Neuronal stem cell (in vitro differentiated cells): ENCODE data around the gene POLR2B.

Experiments
- DNase-seq: peaks from one replicate; pipeline ENCODE4 v3.0.0-alpha.2; 2013; ENCODE audit warnings: low spot score
- H2AFZ ChIP-seq: one replicate; pipeline ENCODE4 v1.6.1; 2013; ENCODE audit warnings: mild to moderate bottlenecking, low read length, inconsistent platforms
- H2AK5ac ChIP-seq: 2 replicates; pipeline ENCODE4 v1.6.1; 2013; ENCODE audit warnings: low read depth, mild to moderate bottlenecking, inconsistent platforms, low read length, moderate library complexity, mixed read lengths
- H2BK120ac ChIP-seq: 2 replicates; pipeline ENCODE4 v1.6.1; 2013; ENCODE audit warnings: low read depth, mild to moderate bottlenecking, inconsistent platforms, low read length, moderate library complexity, mixed read lengths
- H2BK12ac ChIP-seq: one replicate; pipeline ENCODE4 v1.6.1; 2013; ENCODE audit warnings: low read length, inconsistent platforms
- H2BK15ac ChIP-seq: 2 replicates; pipeline ENCODE4 v1.6.1; 2013; ENCODE audit warnings: mild to moderate bottlenecking, low read length, inconsistent platforms, mixed read lengths
- H2BK5ac ChIP-seq: one replicate; pipeline ENCODE4 v1.6.1; 2013; ENCODE audit warnings: inconsistent platforms, mild to moderate bottlenecking, low read length, moderate library complexity
- H3K14ac ChIP-seq: one replicate; pipeline ENCODE4 v1.6.1; 2013; ENCODE audit warnings: low read length, inconsistent platforms
- H3K18ac ChIP-seq: 2 replicates; pipeline ENCODE4 v1.6.1; 2013; ENCODE audit warnings: low read length, inconsistent platforms
- H3K23ac ChIP-seq: 2 replicates; pipeline ENCODE4 v1.6.1; 2013; ENCODE audit warnings: low read depth, mild to moderate bottlenecking, mixed read lengths, low read length, inconsistent platforms; ENCODE audit not compliant: poor library complexity
- H3K27ac ChIP-seq: replicated peaks from 3 replicates; pipeline ENCODE4 v1.5.1; 2013; ENCODE audit warnings: low read length, inconsistent platforms
- H3K27me3 ChIP-seq, 3 experiments: 2 replicates each; pipeline ENCODE4 v1.6.1; 2013; ENCODE audit warnings: low read length in 3 of 3, mild to moderate bottlenecking in 2 of 3, inconsistent platforms in 1 of 3, low read depth in 1 of 3, mixed read lengths in 1 of 3, moderate library complexity in 1 of 3; ENCODE audit not compliant: control insufficient read depth in 3 of 3, insufficient read depth in 3 of 3
- H3K36me3 ChIP-seq, 2 donors: replicated peaks in 1 of 2; 2 replicates each; pipeline ENCODE4 v1.6.1; 2013; ENCODE audit warnings: low read length in 2 of 2; ENCODE audit not compliant: control insufficient read depth in 2 of 2, insufficient read depth in 2 of 2
- H3K4ac ChIP-seq: 2 replicates; pipeline ENCODE4 v1.6.1; 2013; ENCODE audit warnings: inconsistent platforms, mild to moderate bottlenecking, low read length, moderate library complexity
- H3K4me1 ChIP-seq, 2 donors: 1 replicate in 1 of 2; 2 replicates in 1 of 2; pipeline ENCODE4 v1.6.1; 2013; ENCODE audit warnings: low read length in 2 of 2, low read depth in 1 of 2; ENCODE audit not compliant: control insufficient read depth in 2 of 2, insufficient read depth in 1 of 2
- H3K4me2 ChIP-seq: one replicate; pipeline ENCODE4 v1.6.1; 2013; ENCODE audit warnings: mild to moderate bottlenecking, low read length, inconsistent platforms; ENCODE audit not compliant: insufficient read depth, poor library complexity, severe bottlenecking
- H3K4me3 ChIP-seq, 2 donors: 2 replicates each; pipeline ENCODE4 v1.5.1; 2013; ENCODE audit warnings: low read length in 2 of 2, mild to moderate bottlenecking in 2 of 2, inconsistent platforms in 1 of 2, moderate library complexity in 1 of 2
- H3K79me1 ChIP-seq: one replicate; pipeline ENCODE4 v1.6.1; 2013; ENCODE audit warnings: low read depth, mild to moderate bottlenecking, inconsistent platforms, low read length, moderate library complexity
- H3K9ac ChIP-seq: one replicate; pipeline ENCODE4 v1.6.1; 2013; ENCODE audit warnings: mild to moderate bottlenecking, low read depth, low read length, inconsistent platforms; ENCODE audit not compliant: poor library complexity
- H3K9me3 ChIP-seq, 2 donors: replicated peaks in 1 of 2; 2 replicates each; pipeline versions ENCODE3 to v1.6.1; 2013; ENCODE audit warnings: low read length in 2 of 2, mild to moderate bottlenecking in 2 of 2, inconsistent platforms in 1 of 2, low read depth in 1 of 2, mixed read lengths in 1 of 2, moderate library complexity in 1 of 2; ENCODE audit not compliant: control insufficient read depth in 2 of 2, insufficient read depth in 1 of 2
- H4K8ac ChIP-seq: one replicate; pipeline ENCODE4 v1.6.1; 2013; ENCODE audit warnings: low read depth, mild to moderate bottlenecking, inconsistent platforms, low read length, moderate library complexity
- H4K91ac ChIP-seq: one replicate; pipeline ENCODE4 v1.6.1; 2013; ENCODE audit warnings: low read length, low read depth, mild to moderate bottlenecking, inconsistent platforms; ENCODE audit not compliant: poor library complexity
- WGBS, 2 donors: extraction: QIAGEN DNeasy Blood & Tissue Kit; methylation state at CpG; one replicate each; pipeline ENCODE4 v1.1.7; 2013; ENCODE audit warnings: missing lambda C conversion rate in 2 of 2, mixed read lengths in 1 of 2; ENCODE audit not compliant: insufficient read length in 2 of 2, insufficient replicate concordance in 1 of 2; ENCODE audit errors: extremely low coverage in 2 of 2; 5-methylcytosine and 5-hydroxymethylcytosine counted together

The POLR2B gene

DNA sequence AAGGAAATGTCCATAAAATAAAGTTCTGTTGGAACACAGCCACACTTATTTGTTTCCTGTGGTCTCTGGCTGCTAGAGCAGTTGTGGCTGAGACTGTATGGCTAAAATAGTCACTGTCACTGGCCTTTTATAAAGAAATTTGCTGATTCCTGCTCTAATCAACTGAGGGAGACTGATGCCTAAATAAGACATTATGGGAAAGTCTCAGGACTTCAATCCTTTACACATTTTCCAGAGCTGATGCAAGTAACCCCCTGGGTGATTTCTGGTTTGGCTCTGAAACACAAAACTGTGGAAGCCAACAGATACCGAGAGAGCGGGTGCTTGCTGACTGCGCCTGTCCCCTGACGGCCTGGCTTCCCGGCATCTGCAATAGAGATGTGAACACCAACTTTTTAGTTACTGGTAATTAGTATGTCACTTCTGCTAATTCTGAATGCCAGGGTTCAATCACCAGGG lies 64.0 kb downstream of the POLR2B start:
- H3K27me3 ChIP-seq, result no peaks in the 10 kb centered on the region
- H3K14ac ChIP-seq, result no peak overlapping the region
- no peak overlapping the region for H2BK12ac ChIP-seq
- no peak overlapping the region for H3K4ac ChIP-seq
- H2BK120ac ChIP-seq, result no peak overlapping the region
- H3K9me3 ChIP-seq, result peaks cover 0 to 4% of the 10 kb centered on the region in 2 donors
- no peak overlapping the region for H2AK5ac ChIP-seq
- no peak overlapping the region for H2BK5ac ChIP-seq
- no peak overlapping the region for H3K23ac ChIP-seq
- H3K27ac ChIP-seq, result no peak overlapping the region
- no peak overlapping the region for H4K8ac ChIP-seq
- H3K4me2 ChIP-seq, result no peak overlapping the region
- no peak overlapping the region for H3K18ac ChIP-seq
- no peak overlapping the region for H2AFZ ChIP-seq
- no peak overlapping the region for H2BK15ac ChIP-seq
- no peak overlapping the region for H4K91ac ChIP-seq
- no peaks in the 10 kb centered on the region for H3K36me3 ChIP-seq
- no peak for DNase-seq
- no CpG with 5 or more reads among the region's 5 CpGs for WGBS, 2 donors
- H3K4me1 ChIP-seq, result peaks cover 0 to 1% of the 10 kb centered on the region in 2 donors
- no peaks in the 10 kb centered on the region for H3K79me1 ChIP-seq
- no peak overlapping the region for H3K9ac ChIP-seq
- H3K4me3 ChIP-seq, result no peak overlapping the region

DNA sequence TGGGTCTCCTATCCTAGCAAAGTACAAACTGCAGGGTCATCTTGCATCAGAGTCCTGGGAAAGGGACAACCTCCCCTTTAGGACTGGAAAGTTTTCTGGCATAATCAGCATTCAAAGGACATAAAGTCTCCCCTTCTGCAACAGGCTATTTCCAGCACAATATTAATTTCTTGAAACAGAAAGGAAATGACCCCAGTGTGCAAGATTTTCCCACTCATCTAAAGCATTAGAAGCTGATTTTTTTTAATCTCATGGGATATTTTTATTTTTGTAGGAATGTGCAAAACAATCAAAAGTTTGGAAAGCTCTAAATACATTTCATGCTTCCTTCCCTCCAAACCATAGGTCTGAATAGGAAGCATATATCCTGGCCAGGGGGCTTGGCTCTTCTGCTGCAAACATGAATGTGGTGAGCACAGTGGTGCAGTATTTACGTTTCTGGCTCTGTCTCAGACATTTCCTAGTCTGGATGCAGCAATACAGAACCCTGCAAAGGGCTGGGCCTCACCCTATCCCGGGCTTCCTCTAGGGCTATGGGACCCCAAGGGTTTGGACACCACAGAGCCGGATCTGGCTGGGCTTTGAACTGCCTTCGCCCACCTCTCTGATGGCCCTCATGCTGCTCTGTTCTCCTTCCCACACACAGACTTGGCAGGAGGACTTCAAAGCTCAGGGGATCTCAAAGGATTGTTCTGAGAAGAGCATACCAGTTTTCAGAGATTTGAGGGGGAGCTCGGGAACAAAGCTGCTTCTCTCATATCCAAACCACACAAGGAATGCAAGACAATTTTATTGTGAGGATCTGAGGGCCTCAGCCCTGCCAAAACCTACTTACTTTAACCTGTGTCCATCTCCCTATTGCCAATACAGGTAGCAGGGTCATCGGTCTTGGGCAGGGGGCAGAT lies 64.9 kb downstream of the POLR2B start:
- Histone ChIP-seq H3K27ac (no peak overlapping the region), H2BK12ac (no peak overlapping the region), H4K91ac (no peak overlapping the region), H3K27me3 (no peaks in the 10 kb centered on the region), H3K4me3 (no peak overlapping the region), H3K79me1 (no peaks in the 10 kb centered on the region), H3K4ac (no peak overlapping the region), H2BK5ac (no peak overlapping the region), H2BK120ac (no peak overlapping the region), H4K8ac (no peak overlapping the region), H3K14ac (no peak overlapping the region), H3K9me3 (peaks cover 0 to 4% of the 10 kb centered on the region in 2 donors), H3K18ac (no peak overlapping the region), H3K4me2 (no peak overlapping the region), H3K23ac (no peak overlapping the region), H3K9ac (no peak overlapping the region), H3K4me1 (peaks cover 0 to 1% of the 10 kb centered on the region in 2 donors), H2AFZ (no peak overlapping the region), H2BK15ac (no peak overlapping the region), H3K36me3 (no peaks in the 10 kb centered on the region), H2AK5ac (no peak overlapping the region)
- no peak for DNase-seq
- WGBS, 2 donors, result no CpG with 5 or more reads among the region's 6 CpGs

DNA sequence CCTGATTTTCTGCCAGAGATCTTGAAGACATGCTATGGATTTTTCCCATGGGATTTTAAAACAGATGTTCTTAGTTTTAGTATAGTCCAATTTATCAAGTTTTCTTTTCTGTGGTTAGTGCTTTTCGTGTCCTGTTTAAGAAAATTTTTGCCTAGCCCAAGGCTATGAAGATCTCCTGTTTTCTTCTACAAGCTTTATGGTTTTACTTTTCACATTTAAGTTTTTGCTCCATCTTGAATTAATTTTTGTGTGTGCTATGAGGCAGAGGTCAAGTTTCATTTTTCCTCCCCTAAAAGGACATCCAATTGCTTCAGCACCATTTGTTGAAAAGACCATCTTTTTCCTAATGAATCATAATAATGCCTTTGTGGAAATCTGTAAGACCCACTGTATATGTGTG lies 65.6 kb downstream of the POLR2B start:
- no peak overlapping the region for H2AK5ac ChIP-seq
- peaks cover 0 to 1% of the 10 kb centered on the region in 2 donors for H3K4me1 ChIP-seq
- H3K27ac ChIP-seq, result no peak overlapping the region
- H3K18ac ChIP-seq, result no peak overlapping the region
- no peak overlapping the region for H3K23ac ChIP-seq
- no CpG with 5 or more reads among the region's 1 CpG for WGBS, 2 donors
- H3K4ac ChIP-seq, result no peak overlapping the region
- H3K27me3 ChIP-seq, result no peaks in the 10 kb centered on the region
- H3K4me2 ChIP-seq, result no peak overlapping the region
- H2BK12ac ChIP-seq, result no peak overlapping the region
- H2BK15ac ChIP-seq, result no peak overlapping the region
- no peak overlapping the region for H2BK120ac ChIP-seq
- H2BK5ac ChIP-seq, result no peak overlapping the region
- no peak for DNase-seq
- H3K4me3 ChIP-seq, result no peak overlapping the region
- H3K79me1 ChIP-seq, result no peaks in the 10 kb centered on the region
- no peak overlapping the region for H3K9ac ChIP-seq
- H4K8ac ChIP-seq, result no peak overlapping the region
- H3K36me3 ChIP-seq, result no peaks in the 10 kb centered on the region
- no peak overlapping the region for H2AFZ ChIP-seq
- H4K91ac ChIP-seq, result no peak overlapping the region
- H3K14ac ChIP-seq, result no peak overlapping the region
- H3K9me3 ChIP-seq, result peaks cover 0 to 4% of the 10 kb centered on the region in 2 donors

DNA sequence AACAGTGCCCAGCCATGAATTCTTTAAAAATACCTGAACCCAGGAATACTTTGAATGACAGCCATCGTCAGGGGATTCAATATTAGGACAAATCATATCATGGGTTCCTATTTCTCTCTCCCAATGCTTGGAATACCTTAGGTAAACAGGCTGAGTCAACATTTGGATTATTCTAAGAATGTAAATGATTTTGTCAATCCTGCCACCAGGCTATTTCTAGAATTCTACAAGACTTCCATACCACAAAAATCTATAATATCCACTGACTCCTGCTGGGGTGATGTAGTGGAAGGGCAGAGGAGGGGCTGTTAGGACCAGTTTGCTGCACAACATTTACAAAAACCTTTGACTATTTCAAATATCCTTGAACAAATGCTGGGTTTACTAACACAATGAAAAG lies 66.3 kb downstream of the POLR2B start:
- no peak overlapping the region for H2BK15ac ChIP-seq
- H3K27ac ChIP-seq, result no peak overlapping the region
- H3K79me1 ChIP-seq, result no peaks in the 10 kb centered on the region
- H2BK12ac ChIP-seq, result no peak overlapping the region
- H3K18ac ChIP-seq, result no peak overlapping the region
- H3K4me2 ChIP-seq, result no peak overlapping the region
- H3K9ac ChIP-seq, result no peak overlapping the region
- H2BK120ac ChIP-seq, result no peak overlapping the region
- no peak overlapping the region for H3K14ac ChIP-seq
- no peak overlapping the region for H2BK5ac ChIP-seq
- no peak for DNase-seq
- no peak overlapping the region for H2AK5ac ChIP-seq
- H4K91ac ChIP-seq, result no peak overlapping the region
- no peaks in the 10 kb centered on the region for H3K27me3 ChIP-seq
- no CpG with 5 or more reads among the region's 1 CpG for WGBS, 2 donors
- H3K9me3 ChIP-seq, result peaks cover 0 to 4% of the 10 kb centered on the region in 2 donors
- no peak overlapping the region for H3K4me3 ChIP-seq
- no peak overlapping the region for H4K8ac ChIP-seq
- H2AFZ ChIP-seq, result no peak overlapping the region
- H3K36me3 ChIP-seq, result no peaks in the 10 kb centered on the region
- H3K4me1 ChIP-seq, result peaks cover 0 to 1% of the 10 kb centered on the region in 2 donors
- H3K23ac ChIP-seq, result no peak overlapping the region
- no peak overlapping the region for H3K4ac ChIP-seq
